ENCODE measurements around the gene SLC24A3. TPM values are rescaled to one million over a fixed set of nuclear protein-coding genes. Genes with fewer than 3 reads are reported as not detected.

The SLC24A3 gene
- total RNA-seq, 1 donor from 2014 or later = 14.0 TPM

DNA sequence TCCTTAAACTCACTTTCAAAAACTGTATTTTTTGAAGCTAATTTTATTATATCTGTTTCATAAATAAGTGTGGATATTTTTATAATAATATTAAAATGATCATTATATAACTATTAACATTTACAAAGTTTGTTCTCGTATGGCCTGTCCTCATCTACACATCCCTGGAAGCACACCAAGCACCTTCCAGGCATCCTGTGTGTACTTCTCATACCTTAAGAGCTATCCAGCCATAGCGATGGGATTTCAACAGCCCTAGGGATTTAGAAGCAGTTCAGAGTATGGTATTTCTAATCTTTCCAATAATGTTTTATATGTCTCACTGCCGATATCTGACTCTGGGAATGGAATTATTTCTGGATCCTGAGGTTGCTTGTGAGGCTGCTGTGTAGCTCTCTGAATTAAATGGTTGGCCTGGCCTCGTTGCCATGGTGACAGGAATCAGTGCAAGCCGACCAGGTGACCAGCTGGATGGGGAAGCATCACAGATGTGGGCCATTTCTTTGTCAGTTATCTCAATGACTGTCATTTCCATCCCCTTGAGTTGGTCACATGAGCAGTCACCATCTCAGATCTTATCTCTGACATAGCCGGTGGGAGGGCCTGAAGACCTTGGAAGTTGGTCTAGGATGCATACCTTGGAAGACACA, 280.4 kb downstream of the SLC24A3 start:
- Mint-ChIP-seq H3K4me3 (no peak overlapping the region), H3K27ac (no peak overlapping the region), H3K9me3 (no peaks in the 10 kb centered on the region), H3K27me3 (peaks cover 5% of the 10 kb centered on the region), H3K4me1 (ENCODE audit: unreplicated experiment) (no peaks in the 10 kb centered on the region), H3K36me3 (no peaks in the 10 kb centered on the region)
- no peak for DNase-seq (ENCODE audit: extremely low spot score, unreplicated experiment)
- TF ChIP-seq, protein P1, sequence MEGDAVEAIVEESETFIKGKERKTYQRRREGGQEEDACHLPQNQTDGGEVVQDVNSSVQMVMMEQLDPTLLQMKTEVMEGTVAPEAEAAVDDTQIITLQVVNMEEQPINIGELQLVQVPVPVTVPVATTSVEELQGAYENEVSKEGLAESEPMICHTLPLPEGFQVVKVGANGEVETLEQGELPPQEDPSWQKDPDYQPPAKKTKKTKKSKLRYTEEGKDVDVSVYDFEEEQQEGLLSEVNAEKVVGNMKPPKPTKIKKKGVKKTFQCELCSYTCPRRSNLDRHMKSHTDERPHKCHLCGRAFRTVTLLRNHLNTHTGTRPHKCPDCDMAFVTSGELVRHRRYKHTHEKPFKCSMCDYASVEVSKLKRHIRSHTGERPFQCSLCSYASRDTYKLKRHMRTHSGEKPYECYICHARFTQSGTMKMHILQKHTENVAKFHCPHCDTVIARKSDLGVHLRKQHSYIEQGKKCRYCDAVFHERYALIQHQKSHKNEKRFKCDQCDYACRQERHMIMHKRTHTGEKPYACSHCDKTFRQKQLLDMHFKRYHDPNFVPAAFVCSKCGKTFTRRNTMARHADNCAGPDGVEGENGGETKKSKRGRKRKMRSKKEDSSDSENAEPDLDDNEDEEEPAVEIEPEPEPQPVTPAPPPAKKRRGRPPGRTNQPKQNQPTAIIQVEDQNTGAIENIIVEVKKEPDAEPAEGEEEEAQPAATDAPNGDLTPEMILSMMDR (conservative IDR thresholded peaks at IDR 0.05) = no peak

DNA sequence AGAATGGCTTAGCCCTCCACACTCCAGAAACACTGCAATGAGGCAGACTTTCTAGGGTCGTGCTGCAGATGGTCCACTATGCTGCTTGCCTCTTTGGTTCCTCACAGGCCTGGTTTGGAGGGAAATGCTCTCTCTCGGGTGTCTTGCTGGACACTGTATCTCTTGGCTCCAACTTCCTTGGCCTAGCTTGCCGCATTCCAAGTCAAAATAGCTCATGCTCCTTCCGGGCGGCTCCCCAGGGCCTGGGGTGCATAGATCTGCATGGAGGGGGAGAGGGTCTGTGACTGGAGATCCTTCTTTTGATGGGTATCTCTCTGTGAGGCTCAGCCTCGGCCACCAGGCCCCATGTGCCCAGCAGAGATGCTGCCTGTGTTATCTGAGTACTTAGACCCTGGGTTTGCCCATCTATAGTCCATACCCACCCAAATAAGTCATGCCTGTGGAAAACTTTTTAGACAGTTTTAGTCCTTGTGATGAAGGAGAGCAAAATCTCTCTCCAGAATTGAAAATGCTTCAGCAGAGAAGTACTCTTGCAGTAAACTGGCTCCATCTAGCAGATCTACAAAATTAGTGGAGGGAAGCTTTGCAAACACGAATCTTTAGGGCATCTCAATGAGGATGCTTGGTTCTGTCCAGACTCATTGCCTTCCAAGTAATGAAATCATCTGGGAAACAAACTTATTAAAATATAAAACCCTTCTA, 281.5 kb downstream of the SLC24A3 start:
- TF ChIP-seq, protein P1 (conservative IDR thresholded peaks at IDR 0.05) = no peak
- Mint-ChIP-seq H3K4me3 (no peak overlapping the region), H3K4me1 (ENCODE audit: unreplicated experiment) (no peaks in the 10 kb centered on the region), H3K27me3 (peaks cover 5% of the 10 kb centered on the region), H3K27ac (no peak overlapping the region), H3K36me3 (no peaks in the 10 kb centered on the region), H3K9me3 (no peaks in the 10 kb centered on the region)
- DNase-seq (ENCODE audit: extremely low spot score, unreplicated experiment) = no peak

DNA sequence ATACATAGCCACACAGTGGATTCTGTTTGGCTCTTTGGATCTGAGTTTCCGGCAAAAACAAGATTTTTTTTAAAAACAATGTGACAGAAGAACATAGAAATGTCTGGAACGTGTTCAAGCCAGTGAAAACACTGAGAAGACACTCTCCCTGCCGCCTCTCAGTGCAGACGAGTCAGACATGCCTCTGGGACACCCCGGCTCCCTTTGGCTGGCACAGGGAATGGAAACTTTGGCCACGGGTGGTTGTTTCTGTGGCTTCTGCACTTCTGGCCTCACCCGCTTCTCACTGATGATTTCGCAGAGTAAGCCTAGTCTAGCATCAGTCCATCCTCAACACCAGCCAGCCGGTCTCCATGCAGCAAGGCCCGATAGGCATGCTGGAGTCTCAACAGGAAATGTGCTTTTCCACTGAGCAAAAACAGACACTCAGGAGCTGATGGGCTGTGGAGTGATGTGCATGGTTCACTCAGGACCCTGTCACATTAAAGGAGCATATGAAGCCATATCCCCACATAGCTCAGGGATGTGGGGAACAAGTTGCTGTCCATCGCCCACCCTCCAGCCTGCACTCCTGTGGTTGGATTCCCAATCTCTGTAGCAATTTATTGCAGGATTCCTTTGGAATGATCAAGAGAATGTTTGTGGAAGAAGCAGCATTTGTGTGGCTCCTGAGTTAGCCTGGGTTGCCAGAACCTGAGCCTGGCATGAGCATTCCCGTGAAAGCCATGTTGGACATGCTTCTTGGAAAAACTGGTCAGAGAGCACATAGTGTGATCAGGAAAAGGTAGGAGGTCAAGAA, 283.7 kb downstream of the SLC24A3 start:
- Mint-ChIP-seq H3K36me3 (no peaks in the 10 kb centered on the region), H3K27me3 (peaks cover 5% of the 10 kb centered on the region), H3K9me3 (no peaks in the 10 kb centered on the region), H3K4me3 (no peak overlapping the region), H3K27ac (no peak overlapping the region), H3K4me1 (ENCODE audit: unreplicated experiment) (no peaks in the 10 kb centered on the region)
- TF ChIP-seq, protein P1 (conservative IDR thresholded peaks at IDR 0.05) = no peak
- DNase-seq (ENCODE audit: extremely low spot score, unreplicated experiment) = no peak

DNA sequence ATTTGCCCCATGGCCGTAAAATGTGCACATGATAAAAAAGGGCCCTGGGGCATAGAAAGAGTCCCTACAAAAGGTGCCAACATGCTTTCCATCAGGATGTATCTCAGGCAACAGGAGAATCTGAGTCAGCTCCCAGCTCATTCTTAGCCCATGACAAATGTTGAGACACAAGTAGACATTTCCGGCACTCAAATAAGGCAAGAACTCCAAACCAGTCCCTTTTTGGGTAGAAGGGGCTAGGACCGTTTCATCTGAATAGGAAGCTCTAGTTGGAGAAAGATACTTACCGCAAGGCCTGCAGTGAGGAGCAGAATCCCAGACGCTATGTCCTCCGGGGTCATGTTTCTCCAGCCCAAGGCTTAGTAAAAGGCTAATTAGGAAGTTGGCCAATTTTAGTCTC, 284.6 kb downstream of the SLC24A3 start:
- no peak overlapping the region for H3K4me3 Mint-ChIP-seq
- H3K36me3 Mint-ChIP-seq = no peaks in the 10 kb centered on the region
- TF ChIP-seq, protein P1 (conservative IDR thresholded peaks at IDR 0.05) = no peak
- no peaks in the 10 kb centered on the region for H3K9me3 Mint-ChIP-seq
- no peak for DNase-seq (ENCODE audit: extremely low spot score, unreplicated experiment)
- H3K27me3 Mint-ChIP-seq = peaks cover 5% of the 10 kb centered on the region
- H3K4me1 Mint-ChIP-seq (ENCODE audit: unreplicated experiment) = no peaks in the 10 kb centered on the region
- H3K27ac Mint-ChIP-seq = no peak overlapping the region

DNA sequence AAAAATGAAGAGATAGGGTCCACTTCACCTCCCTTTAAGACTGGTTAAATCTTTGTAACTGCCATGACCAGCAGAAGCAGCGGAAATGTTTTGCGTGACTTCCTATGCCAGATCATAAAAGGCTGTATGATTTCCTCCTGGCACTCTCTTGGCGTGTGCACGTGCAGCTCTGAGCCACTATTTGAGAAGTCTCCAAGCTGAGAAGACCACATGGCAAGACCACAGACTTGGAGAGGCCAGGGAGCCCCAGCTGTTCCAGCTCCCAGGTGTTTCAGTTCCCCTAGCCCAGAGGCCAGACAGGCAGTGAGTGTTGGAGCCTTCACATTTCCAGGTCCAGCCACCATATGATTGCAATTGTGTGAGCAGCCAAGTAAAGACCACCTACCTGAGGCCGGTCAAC, 286.3 kb downstream of the SLC24A3 start:
- Mint-ChIP-seq H3K27me3 (peaks cover 5% of the 10 kb centered on the region), H3K27ac (no peak overlapping the region), H3K36me3 (no peaks in the 10 kb centered on the region), H3K4me1 (ENCODE audit: unreplicated experiment) (no peaks in the 10 kb centered on the region), H3K9me3 (no peaks in the 10 kb centered on the region), H3K4me3 (no peak overlapping the region)
- DNase-seq (ENCODE audit: extremely low spot score, unreplicated experiment) = no peak
- TF ChIP-seq, protein P1 (conservative IDR thresholded peaks at IDR 0.05) = no peak

All from type B pancreatic cell (in vitro differentiated cells).